Measurements from ENCODE around the gene PCBD1. TPM values are rescaled to one million over a fixed set of nuclear protein-coding genes. Genes with fewer than 3 reads are reported as not detected.

Gene PCBD1
- total RNA-seq, 1 experiment from 2014 or later = 52.4 TPM

GRCh38 chr10:70927189-70927943, 39.0 kb upstream of the PCBD1 start:
- Mint-ChIP-seq H3K9me3 (ENCODE audit: unreplicated experiment) (no peaks in the 10 kb centered on the region), H3K4me3 (ENCODE audit: unreplicated experiment) (no peak overlapping the region), H3K36me3 (ENCODE audit: insufficient read depth, unreplicated experiment) (no peaks in the 10 kb centered on the region), H3K27ac (ENCODE audit: low read depth, unreplicated experiment) (no peak overlapping the region), H3K4me1 (ENCODE audit: insufficient read depth, unreplicated experiment) (peaks cover 7% of the 10 kb centered on the region), H3K27me3 (ENCODE audit: insufficient read depth, unreplicated experiment) (peaks cover 23% of the 10 kb centered on the region)
- POLR2A ChIA-PET = no interaction called here
- DNase-seq (ENCODE audit: unreplicated experiment) = no peak
- intact Hi-C loops (cut with micrococcal nuclease) = loop anchor here (5.0 kb wide), 1 partner anchor 340 kb away; no protein-coding TSS in a partner anchor
- TF ChIP-seq CTCF (IDR thresholded peaks at IDR 0.05; ENCODE audit: unreplicated experiment) = no peak
- CTCF ChIA-PET = interaction anchor here (0.7 to 7.7 kb wide), 11 partner anchors 9 to 643 kb away, joined by 3 to 72 read pairs (median 16); partner anchors contain the start of gene UNC5B
- BruUV-seq (replicated peaks) = no TSS peak

GRCh38 chr10:70926226-70927000, 38.0 kb upstream of the PCBD1 start:
- no peak overlapping the region for H3K27ac Mint-ChIP-seq (ENCODE audit: low read depth, unreplicated experiment)
- H3K4me3 Mint-ChIP-seq (ENCODE audit: unreplicated experiment) = no peak overlapping the region
- peaks cover 33% of the 10 kb centered on the region for H3K27me3 Mint-ChIP-seq (ENCODE audit: insufficient read depth, unreplicated experiment)
- BruUV-seq (replicated peaks) = no TSS peak
- no peak for DNase-seq (ENCODE audit: unreplicated experiment)
- intact Hi-C loops (cut with micrococcal nuclease) = loop anchor here (5.0 kb wide), 1 partner anchor 341 kb away; no protein-coding TSS in a partner anchor
- CTCF ChIA-PET = interaction anchor here (0.6 to 7.7 kb wide), 25 partner anchors 8 to 969 kb away, joined by 3 to 72 read pairs (median 5); partner anchors contain the start of gene UNC5B
- POLR2A ChIA-PET = interaction anchor here (0.6 kb wide), 2 partner anchors 268 to 282 kb away, joined by 3 read pairs; no protein-coding TSS in a partner anchor
- TF ChIP-seq CTCF (IDR thresholded peaks at IDR 0.05; ENCODE audit: unreplicated experiment) = no peak
- no peaks in the 10 kb centered on the region for H3K36me3 Mint-ChIP-seq (ENCODE audit: insufficient read depth, unreplicated experiment)
- no peaks in the 10 kb centered on the region for H3K9me3 Mint-ChIP-seq (ENCODE audit: unreplicated experiment)
- H3K4me1 Mint-ChIP-seq (ENCODE audit: insufficient read depth, unreplicated experiment) = peaks cover 7% of the 10 kb centered on the region

- ChIA-PET POLR2A (interaction anchor here (0.6 to 0.7 kb wide), 3 partner anchors 268 to 283 kb away, joined by 3 read pairs; no protein-coding TSS in a partner anchor), CTCF (interaction anchor here (0.6 to 7.7 kb wide), 42 partner anchors 9 to 1058 kb away, joined by 3 to 72 read pairs (median 4); partner anchors contain the start of gene UNC5B)
- Mint-ChIP-seq H3K36me3 (ENCODE audit: insufficient read depth, unreplicated experiment) (no peaks in the 10 kb centered on the region), H3K27me3 (ENCODE audit: insufficient read depth, unreplicated experiment) (peaks cover 37% of the 10 kb centered on the region), H3K9me3 (ENCODE audit: unreplicated experiment) (no peaks in the 10 kb centered on the region), H3K4me1 (ENCODE audit: insufficient read depth, unreplicated experiment) (peaks cover 7% of the 10 kb centered on the region), H3K27ac (ENCODE audit: low read depth, unreplicated experiment) (no peak overlapping the region), H3K4me3 (ENCODE audit: unreplicated experiment) (no peak overlapping the region)
- intact Hi-C loops (cut with micrococcal nuclease) = loop anchor here (1.0 to 5.0 kb wide), 3 partner anchors 284 to 360 kb away; no protein-coding TSS in a partner anchor
- DNase-seq (ENCODE audit: unreplicated experiment) = peak; percentile 36
- TF ChIP-seq CTCF (IDR thresholded peaks at IDR 0.05; ENCODE audit: unreplicated experiment) = peak; percentile 94
- no TSS peak for BruUV-seq (replicated peaks)
Observed at GRCh38 chr10:70925377-70926225, 37.2 kb upstream of the PCBD1 start.

Data from MCF 10A (cell line).